ENCODE measurements around the gene FCER1A.

DNA sequence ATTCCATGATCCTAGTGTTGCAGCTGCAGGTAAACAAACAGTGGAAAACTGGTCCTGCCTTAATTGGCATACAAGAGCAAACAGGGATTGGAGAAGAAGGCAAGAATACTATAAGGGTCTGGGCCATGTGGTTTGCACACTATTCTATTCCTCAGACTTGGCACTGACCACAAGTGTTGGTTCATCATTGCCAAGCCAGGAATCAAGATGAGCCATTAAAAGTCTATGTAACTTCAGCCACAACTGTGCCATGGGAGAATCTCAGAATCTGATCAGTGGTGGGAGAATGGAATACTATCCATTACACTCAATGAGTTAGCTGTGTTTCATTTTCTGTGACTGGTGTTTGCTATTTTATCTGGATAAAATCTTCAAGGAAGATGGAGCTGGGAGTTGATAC lies 26.2 kb upstream of the FCER1A start:
- TF ChIP-seq SUZ12 (IDR thresholded peaks at IDR 0.05; ENCODE audit: extremely low read depth, insufficient read depth, insufficient read length) (no peak), ZNF274 (IDR thresholded peaks at IDR 0.05; ENCODE audit: low read depth, low read length) (no peak), YY1 (IDR thresholded peaks at IDR 0.05; ENCODE audit: insufficient read depth, insufficient read length) (no peak)
